H1 (cell line): ENCODE results near the gene PRKCI. TPM values are rescaled to one million over a fixed set of nuclear protein-coding genes. Genes with fewer than 3 reads are reported as not detected.

Experiments
- CHD7 ChIP-seq: fragments of 300-600 bp; sonication (generic); IDR thresholded peaks from 2 replicates; pipeline ENCODE4 v1.7.1; 2012; ENCODE audit warnings: low read length, moderate library complexity, mild to moderate bottlenecking, inconsistent platforms; ENCODE audit not compliant: insufficient replicate concordance
- CTBP2 ChIP-seq: IDR thresholded peaks from 2 replicates; pipeline ENCODE4 v1.7.0; 2011; ENCODE audit warnings: borderline replicate concordance, mild to moderate bottlenecking, moderate library complexity, mixed read lengths, low read length; ENCODE audit not compliant: insufficient read depth, insufficient read length
- JUN ChIP-seq: IDR thresholded peaks from 2 replicates; pipeline ENCODE4 v1.6.1; 2011; ENCODE audit warnings: low read depth, mild to moderate bottlenecking, improper control_type of control experiment, low read length
- NRF1 ChIP-seq: IDR thresholded peaks from 2 replicates; pipeline ENCODE4 v1.6.1; 2011; ENCODE audit warnings: mild to moderate bottlenecking, low read depth, low read length, improper control_type of control experiment
- RAD21 ChIP-seq, 2 experiments: IDR thresholded peaks in 1 of 2; conservative IDR thresholded peaks in 1 of 2; 2 replicates each; pipeline ENCODE4 v1.6.1; 2011; ENCODE audit warnings: low read depth in 2 of 2, low read length in 2 of 2, improper control_type of control experiment in 1 of 2, inconsistent platforms in 1 of 2, mild to moderate bottlenecking in 1 of 2, moderate library complexity in 1 of 2
- SRF ChIP-seq: IDR thresholded peaks from 2 replicates; pipeline ENCODE4 v1.6.1; 2011; ENCODE audit warnings: mild to moderate bottlenecking, low read depth, low read length, moderate library complexity
- TBP ChIP-seq: IDR thresholded peaks from 2 replicates; pipeline ENCODE4 v1.6.1; 2011; ENCODE audit warnings: low read depth, low read length, improper control_type of control experiment
- polyA plus RNA-seq, 7 experiments: library from polyadenylated mRNA; depleted of rRNA in 3 of 7; stranded (reverse) in 5 of 7; unstranded in 2 of 7; fragments of >200 nt in 5 of 7; fragments of 200-250 nt in 2 of 7; gene quantifications; 1 replicate in 5 of 7; 2 replicates in 1 of 7; 4 replicates in 1 of 7; pipeline versions ENCODE4 v1.2.1 to v1.2.3, GENCODE V29; 2011 to 2013; ENCODE audit warnings: missing spikeins in 2 of 7, mixed read lengths in 2 of 7
- total RNA-seq: library from RNA; stranded (reverse); fragmentation: NEBNext Ultra II Directional; extraction: Animal tissue kit (Norgen Biotek cat#: 25700); gene quantifications from 2 replicates; pipeline ENCODE4 v1.2.1, GENCODE V29; 2021
- TF ChIP-seq, protein P1 (sequence below), 3 experiments: IDR thresholded peaks; 1 replicate in 2 of 3; 2 replicates in 1 of 3; pipeline versions ENCODE4 v1.5.1 to v1.6.1; 2011; ENCODE audit warnings: low read length in 3 of 3, mild to moderate bottlenecking in 3 of 3, inconsistent platforms in 2 of 3, low read depth in 1 of 3, moderate library complexity in 1 of 3; ENCODE audit not compliant: insufficient read depth in 1 of 3; ENCODE audit errors: control extremely low read depth in 1 of 3

PRKCI gene
- total and polyA plus RNA-seq, 2 of the 8 experiments (the other 6 are each of a cell fraction or from before 2014, with no cell fraction given), result 24.3 to 100.0 TPM

DNA sequence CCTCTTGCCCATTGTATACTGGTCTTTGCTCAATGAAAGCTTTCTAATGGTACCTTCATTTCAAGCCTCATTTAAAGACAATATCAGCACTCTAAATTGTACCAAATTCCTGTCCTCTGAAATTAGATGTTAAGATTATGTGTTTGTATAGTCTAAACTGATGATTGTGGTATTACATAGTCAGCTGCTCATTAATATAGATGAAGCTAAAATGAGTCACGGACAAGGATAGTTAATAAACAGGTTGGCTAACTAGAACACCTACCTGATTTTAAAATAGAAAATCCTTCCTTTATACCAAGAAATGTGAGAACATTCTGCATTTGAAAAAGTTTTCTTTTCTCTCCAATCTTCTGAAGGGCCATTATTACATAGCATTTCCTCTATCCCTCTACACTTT, 2.9 kb downstream of the PRKCI start (continued):
- TF ChIP-seq CHD7 (no peak), CTBP2 (no peak), SRF (no peak), JUN (no peak), NRF1 (no peak), RAD21 (IDR thresholded peaks at IDR 0.05 in 1 of 2, conservative IDR thresholded peaks at IDR 0.05 in 1 of 2; ENCODE audit: low read depth in 2 of 2, low read length in 2 of 2) (no peak), TBP (no peak)
- TF ChIP-seq, protein P1, sequence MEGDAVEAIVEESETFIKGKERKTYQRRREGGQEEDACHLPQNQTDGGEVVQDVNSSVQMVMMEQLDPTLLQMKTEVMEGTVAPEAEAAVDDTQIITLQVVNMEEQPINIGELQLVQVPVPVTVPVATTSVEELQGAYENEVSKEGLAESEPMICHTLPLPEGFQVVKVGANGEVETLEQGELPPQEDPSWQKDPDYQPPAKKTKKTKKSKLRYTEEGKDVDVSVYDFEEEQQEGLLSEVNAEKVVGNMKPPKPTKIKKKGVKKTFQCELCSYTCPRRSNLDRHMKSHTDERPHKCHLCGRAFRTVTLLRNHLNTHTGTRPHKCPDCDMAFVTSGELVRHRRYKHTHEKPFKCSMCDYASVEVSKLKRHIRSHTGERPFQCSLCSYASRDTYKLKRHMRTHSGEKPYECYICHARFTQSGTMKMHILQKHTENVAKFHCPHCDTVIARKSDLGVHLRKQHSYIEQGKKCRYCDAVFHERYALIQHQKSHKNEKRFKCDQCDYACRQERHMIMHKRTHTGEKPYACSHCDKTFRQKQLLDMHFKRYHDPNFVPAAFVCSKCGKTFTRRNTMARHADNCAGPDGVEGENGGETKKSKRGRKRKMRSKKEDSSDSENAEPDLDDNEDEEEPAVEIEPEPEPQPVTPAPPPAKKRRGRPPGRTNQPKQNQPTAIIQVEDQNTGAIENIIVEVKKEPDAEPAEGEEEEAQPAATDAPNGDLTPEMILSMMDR (IDR thresholded peaks at IDR 0.05; ENCODE audit: control extremely low read depth in 1 of 3, insufficient read depth in 1 of 3, low read depth in 1 of 3, low read length in 3 of 3), result no peak
